Dendritic cell treated with granulocyte-macrophage colony-stimulating factor and Interleukin-4, amounts not matched to agents 40 ng/mL and 50 ng/mL, for 4 days (primary cell): ENCODE data around the gene SGSM1.
"Not testable (repeated sequence)": the region's sequence is repeated elsewhere in the genome, so short reads cannot be mapped to it uniquely, and the experiment has no call there.

Source experiments
- H3K27ac Mint-ChIP-seq: one replicate; pipeline ENCODE4 v1.8.0; 2022; ENCODE audit warnings: mild to moderate bottlenecking, mixed read lengths
- H3K27me3 Mint-ChIP-seq: one replicate; pipeline ENCODE4 v1.8.0; 2022; ENCODE audit warnings: mild to moderate bottlenecking, mixed read lengths
- H3K36me3 Mint-ChIP-seq: one replicate; pipeline ENCODE4 v1.8.0; 2022; ENCODE audit warnings: low read depth, mixed read lengths
- H3K4me1 Mint-ChIP-seq: one replicate; pipeline ENCODE4 v1.8.0; 2022; ENCODE audit warnings: low read depth, mixed read lengths
- H3K4me3 Mint-ChIP-seq: one replicate; pipeline ENCODE4 v1.8.0; 2022; ENCODE audit warnings: mild to moderate bottlenecking, moderate library complexity, mixed read lengths
- H3K9me3 Mint-ChIP-seq: one replicate; pipeline ENCODE4 v1.8.0; 2022; ENCODE audit warnings: mixed read lengths
- intact Hi-C: fragments of 100-400 bp; cut with micrococcal nuclease; formaldehyde crosslinking; loops from one replicate; pipeline ENCODE4 v1.15.0; 2022

The SGSM1 gene

DNA sequence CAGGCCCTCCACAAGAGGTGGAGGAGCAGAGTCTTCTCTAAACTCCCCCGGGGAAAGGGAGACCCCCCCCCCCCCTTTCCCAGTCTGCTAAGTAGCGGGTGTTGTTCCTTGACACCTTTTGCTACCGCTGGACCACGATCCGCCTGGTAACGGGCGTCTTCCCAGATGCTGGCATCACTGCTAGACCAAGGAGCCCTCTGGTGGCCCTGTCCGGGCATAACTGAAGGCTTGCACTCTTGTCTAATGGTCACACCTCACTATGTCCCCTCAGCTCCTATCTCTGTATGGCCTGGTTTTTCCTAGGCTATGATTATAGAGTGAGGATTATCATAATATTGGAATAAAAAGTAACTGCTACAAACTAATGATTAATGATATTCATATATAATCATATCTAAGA, 31.5 kb downstream of the SGSM1 start:
- H3K27me3 Mint-ChIP-seq, intact Hi-C loops, H3K27ac Mint-ChIP-seq, H3K9me3 Mint-ChIP-seq, H3K4me3 Mint-ChIP-seq, H3K4me1 Mint-ChIP-seq, H3K36me3 Mint-ChIP-seq: not testable (repeated sequence)

DNA sequence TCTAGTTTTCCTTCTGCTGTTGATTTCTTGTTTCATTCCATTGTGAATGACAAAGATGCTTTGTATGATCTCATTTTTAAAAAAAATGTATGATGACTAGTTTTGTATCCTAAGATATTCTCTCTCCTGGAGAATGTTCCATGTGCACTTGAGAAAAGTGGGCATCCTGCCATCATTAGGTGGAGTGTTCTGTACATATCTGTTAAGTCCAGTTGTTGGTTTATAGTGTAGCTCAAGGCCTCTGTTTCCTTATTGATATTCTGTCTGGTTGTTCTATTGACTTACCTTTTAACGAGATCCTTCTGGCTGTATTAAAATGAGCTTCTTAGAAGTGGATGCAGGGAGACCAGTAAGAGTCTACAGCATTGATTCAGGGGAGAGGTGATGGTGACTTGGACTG, 35.2 kb downstream of the SGSM1 start:
- no peaks in the 10 kb centered on the region for H3K36me3 Mint-ChIP-seq
- H3K9me3 Mint-ChIP-seq: no peaks in the 10 kb centered on the region
- peaks cover 7% of the 10 kb centered on the region for H3K4me1 Mint-ChIP-seq
- H3K4me3 Mint-ChIP-seq: no peak overlapping the region
- intact Hi-C loops: no loop called here
- no peak overlapping the region for H3K27ac Mint-ChIP-seq
- peaks cover 8% of the 10 kb centered on the region for H3K27me3 Mint-ChIP-seq

DNA sequence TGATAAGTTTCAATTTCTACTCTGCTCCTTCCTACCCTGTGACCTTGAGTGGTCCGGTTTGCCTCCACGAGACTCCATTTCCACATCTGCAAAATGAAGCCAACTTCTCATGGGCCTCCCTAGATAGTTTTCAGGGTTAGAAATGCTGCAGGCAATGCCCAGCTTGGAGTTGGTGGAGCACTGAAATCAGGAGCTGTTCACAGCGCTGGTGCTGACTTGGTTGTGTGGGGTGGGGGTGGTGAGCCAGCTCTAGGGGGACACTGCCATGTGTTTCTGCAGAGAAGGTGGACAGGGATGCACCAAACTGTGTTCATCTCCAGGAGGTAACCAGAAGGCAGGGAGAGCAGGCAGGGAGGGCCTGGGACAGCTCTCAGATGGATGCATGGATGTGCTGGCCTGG, 37.0 kb downstream of the SGSM1 start:
- intact Hi-C loops: no loop called here
- H3K27ac Mint-ChIP-seq: no peak overlapping the region
- H3K27me3 Mint-ChIP-seq: peaks cover 10% of the 10 kb centered on the region
- no peaks in the 10 kb centered on the region for H3K9me3 Mint-ChIP-seq
- no peaks in the 10 kb centered on the region for H3K36me3 Mint-ChIP-seq
- H3K4me3 Mint-ChIP-seq: no peak overlapping the region
- H3K4me1 Mint-ChIP-seq: peaks cover 7% of the 10 kb centered on the region

DNA sequence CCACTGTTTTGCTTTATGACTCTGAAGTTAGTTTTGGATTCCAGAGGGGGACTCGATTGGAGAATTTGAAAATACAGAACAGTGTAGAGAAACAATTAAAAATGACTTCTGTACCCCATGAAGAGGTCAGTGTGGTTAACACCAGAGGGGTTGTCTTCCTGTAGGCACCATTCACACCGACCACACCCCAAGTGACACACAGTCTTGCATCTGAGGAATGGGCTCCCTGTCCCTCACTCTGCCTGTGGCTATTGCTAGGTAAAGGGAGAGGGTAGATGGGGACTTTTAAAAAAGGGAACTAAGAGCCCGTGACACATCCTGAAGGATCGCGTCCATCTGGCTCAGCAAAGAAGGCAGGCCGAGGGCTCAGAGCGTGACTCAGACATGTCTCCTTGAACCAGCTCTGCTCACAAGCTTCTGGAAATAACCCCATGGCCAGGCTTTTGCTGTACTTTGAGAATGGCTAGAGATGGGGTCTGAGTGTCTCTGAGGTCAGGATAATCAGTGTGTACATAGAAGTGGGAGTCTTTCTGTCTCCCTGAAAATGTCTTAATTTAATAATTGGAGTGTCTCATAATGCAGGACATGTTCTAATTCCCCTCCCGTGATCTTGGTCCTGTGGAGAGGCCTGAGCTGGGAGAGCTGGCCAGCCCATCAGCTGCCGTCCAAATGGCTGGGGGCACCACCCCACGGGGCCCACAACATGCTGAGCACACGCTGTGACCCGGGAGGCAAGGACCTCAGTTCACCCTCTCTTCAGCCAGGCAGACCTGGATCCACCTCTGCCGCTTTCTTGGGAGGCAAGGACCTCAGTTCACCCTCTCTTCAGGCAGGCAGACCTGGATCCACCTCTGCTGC, 39.3 kb downstream of the SGSM1 start:
- no peak overlapping the region for H3K27ac Mint-ChIP-seq
- H3K27me3 Mint-ChIP-seq: peaks cover 10% of the 10 kb centered on the region
- H3K36me3 Mint-ChIP-seq: no peaks in the 10 kb centered on the region
- H3K4me1 Mint-ChIP-seq: peaks cover 7% of the 10 kb centered on the region
- intact Hi-C loops: no loop called here
- H3K4me3 Mint-ChIP-seq: no peak overlapping the region
- H3K9me3 Mint-ChIP-seq: no peaks in the 10 kb centered on the region

DNA sequence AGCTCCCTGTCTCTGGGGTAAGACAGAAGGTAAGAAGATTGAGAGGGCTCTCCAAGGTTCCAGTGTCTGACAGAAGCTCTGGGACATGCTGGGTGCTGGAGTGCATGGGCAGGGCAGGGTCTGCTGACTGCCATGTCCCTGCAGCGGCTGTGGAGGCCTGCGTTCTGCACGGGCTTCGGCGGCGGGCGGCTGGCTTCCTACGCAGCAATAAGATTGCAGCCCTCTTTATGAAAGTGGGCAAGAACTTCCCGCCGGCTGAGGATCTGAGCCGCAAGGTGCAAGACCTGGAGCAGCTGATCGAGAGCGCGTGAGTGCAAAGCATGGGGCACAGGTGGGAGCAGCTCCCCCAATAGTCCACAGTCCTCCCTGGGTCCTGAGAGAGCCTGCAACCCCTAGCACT, 41.5 kb downstream of the SGSM1 start:
- no peak overlapping the region for H3K27ac Mint-ChIP-seq
- no peaks in the 10 kb centered on the region for H3K36me3 Mint-ChIP-seq
- H3K9me3 Mint-ChIP-seq: no peaks in the 10 kb centered on the region
- peaks cover 10% of the 10 kb centered on the region for H3K27me3 Mint-ChIP-seq
- H3K4me3 Mint-ChIP-seq: no peak overlapping the region
- peaks cover 7% of the 10 kb centered on the region for H3K4me1 Mint-ChIP-seq
- intact Hi-C loops: no loop called here

DNA sequence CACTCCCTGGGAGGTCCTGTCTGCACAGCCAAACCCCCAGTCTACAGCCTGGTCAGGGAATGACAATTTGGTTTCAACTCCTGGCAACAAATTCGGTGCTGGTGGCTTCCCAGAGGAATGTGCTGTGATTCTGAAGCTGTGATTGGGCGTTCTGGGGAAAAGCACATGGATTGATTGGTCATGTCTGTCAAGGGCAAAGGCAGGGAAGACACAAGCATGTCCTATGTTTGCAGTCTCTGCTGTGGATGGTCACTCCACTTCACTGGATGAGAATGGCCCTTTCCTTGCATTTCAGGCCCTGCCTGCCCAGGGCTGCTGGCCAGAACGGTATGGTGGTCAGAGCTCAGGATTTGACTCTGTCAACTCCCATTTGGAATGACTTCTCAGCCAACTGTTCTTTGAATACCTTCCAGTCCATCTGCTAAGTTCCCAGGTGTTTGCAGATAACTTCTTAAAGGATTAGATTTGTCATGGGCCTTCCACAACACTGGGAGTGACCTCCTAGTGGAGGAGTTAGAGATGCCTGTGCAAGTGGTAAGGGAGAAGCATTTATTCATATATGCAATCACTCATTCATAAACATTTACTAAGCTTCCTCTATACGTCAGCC, 42.7 kb downstream of the SGSM1 start:
- no peak overlapping the region for H3K27ac Mint-ChIP-seq
- peaks cover 7% of the 10 kb centered on the region for H3K4me1 Mint-ChIP-seq
- H3K27me3 Mint-ChIP-seq: peaks cover 10% of the 10 kb centered on the region
- H3K36me3 Mint-ChIP-seq: no peaks in the 10 kb centered on the region
- H3K9me3 Mint-ChIP-seq: no peaks in the 10 kb centered on the region
- H3K4me3 Mint-ChIP-seq: no peak overlapping the region
- intact Hi-C loops: no loop called here

DNA sequence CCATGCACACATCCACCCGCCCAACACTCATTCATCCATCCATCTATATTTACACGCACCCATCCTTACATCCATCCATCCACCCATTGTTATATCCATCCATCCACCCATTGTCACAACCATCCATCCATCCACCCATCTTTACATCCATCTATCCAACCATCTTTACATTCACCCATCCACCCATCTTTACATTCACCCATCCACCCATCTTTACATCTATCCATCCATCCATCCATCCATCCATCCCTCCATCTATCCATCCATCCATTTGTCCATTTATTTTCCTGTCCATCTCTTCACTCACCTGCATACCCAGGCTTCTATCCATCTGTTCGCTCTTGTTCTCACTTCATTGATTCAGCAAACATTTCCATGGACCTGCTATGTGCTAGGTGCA, 49.8 kb downstream of the SGSM1 start:
- H3K36me3 Mint-ChIP-seq: no peaks in the 10 kb centered on the region
- intact Hi-C loops: no loop called here
- H3K27ac Mint-ChIP-seq: no peak overlapping the region
- no peaks in the 10 kb centered on the region for H3K9me3 Mint-ChIP-seq
- H3K27me3 Mint-ChIP-seq: no peaks in the 10 kb centered on the region
- H3K4me1 Mint-ChIP-seq: no peaks in the 10 kb centered on the region
- no peak overlapping the region for H3K4me3 Mint-ChIP-seq

DNA sequence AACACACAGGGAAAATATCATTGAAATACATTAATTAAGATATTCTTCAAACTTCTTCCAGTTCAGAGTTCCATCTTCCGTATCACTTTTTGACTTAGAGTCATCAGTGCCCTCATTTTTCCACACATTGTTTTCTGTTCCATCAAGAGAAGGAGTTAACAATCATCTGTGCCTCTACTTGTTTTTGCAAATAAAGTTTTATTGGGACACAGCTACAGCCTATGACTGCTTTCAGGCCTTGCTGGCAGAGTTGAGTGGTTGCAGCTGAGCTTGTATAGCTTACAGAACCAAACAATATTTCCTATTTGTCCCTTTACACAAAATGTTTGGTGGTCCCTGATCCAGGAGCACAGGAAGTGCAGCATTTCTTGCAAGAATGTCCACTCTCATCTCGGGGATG, 51.6 kb downstream of the SGSM1 start:
- intact Hi-C loops: no loop called here

DNA sequence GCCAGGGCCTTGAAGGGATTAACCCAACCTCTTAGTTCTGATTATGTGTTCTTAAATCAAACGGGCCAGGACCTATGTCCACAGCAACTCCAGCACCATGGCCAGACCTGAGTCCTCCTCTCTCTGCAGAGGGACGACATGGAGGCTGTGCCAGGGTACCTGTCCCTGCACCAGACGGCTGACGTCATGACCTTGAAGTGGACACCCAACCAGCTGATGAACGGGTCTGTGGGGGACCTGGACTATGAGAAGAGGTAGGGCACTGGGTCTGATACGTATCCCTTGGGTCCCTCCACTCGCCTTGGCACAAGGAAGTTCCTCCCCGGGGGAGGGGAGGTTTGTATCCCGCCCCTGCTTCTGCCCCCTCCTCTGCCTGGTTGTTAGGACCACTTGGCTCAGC, 53.6 kb downstream of the SGSM1 start:
- Mint-ChIP-seq H3K27me3 (no peaks in the 10 kb centered on the region), H3K27ac (no peak overlapping the region), H3K36me3 (no peaks in the 10 kb centered on the region), H3K4me1 (no peaks in the 10 kb centered on the region), H3K4me3 (no peak overlapping the region), H3K9me3 (no peaks in the 10 kb centered on the region)
- intact Hi-C loops: no loop called here

More for the DNA sequence above, 51.6 kb downstream of the SGSM1 start:
- Mint-ChIP-seq H3K36me3 (no peaks in the 10 kb centered on the region), H3K27me3 (no peaks in the 10 kb centered on the region), H3K4me3 (no peak overlapping the region), H3K27ac (no peak overlapping the region), H3K9me3 (no peaks in the 10 kb centered on the region), H3K4me1 (no peaks in the 10 kb centered on the region)

DNA sequence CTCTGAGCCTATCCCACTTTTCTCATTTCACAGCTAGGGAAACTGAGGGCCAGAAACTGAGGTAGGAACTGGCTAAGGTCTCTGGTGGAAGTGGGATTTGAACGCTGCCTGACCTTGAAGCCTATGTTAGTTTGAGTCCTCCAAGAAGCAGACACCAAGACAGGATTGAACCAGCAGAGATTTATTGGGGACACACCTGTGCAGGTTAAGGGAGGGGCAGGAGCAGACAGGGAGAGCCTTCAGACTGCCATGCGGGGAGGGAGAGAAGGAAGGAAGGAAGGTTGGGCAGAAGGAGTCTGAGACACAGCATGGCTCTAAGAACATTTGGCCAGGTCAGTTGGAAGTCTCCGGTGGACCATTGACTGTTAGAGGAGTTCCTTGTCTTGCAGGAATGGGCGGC, 59.5 kb downstream of the SGSM1 start:
- Mint-ChIP-seq H3K27ac (no peak overlapping the region), H3K27me3 (peaks cover 1% of the 10 kb centered on the region), H3K36me3 (no peaks in the 10 kb centered on the region), H3K9me3 (no peaks in the 10 kb centered on the region), H3K4me3 (no peak overlapping the region), H3K4me1 (no peaks in the 10 kb centered on the region)
- intact Hi-C loops: no loop called here

DNA sequence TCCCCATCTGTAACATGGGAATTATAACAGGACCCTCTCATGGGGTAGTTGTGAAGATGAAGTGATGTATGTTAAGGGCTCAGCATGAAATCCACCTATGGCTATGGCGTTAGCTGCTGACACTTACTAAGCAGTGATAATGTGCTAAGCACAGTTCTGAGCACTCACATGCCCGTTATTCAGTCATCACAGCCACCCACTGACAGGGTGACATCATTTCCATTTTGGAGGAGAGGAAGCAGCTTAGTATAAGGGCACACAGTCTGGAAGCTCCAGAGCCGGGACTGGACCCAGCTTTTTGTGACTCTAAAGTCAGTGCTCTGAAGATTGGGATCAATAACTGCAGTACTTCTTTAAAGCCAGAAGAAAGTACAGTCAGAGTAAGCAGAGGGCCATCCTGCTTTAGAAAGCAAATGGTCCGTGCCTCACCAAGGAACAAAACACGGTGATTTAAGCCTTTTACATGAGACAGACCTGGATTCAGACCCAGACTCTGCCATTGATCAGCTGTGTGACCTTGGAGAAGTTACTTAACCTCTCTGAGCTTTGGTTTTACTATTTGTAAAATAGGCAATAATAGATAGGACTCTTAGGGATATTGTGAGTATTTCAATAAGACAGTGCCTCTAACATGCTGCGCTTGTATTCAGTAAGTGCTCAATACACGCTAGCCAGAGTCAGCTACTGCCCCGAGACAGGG, 61.5 kb downstream of the SGSM1 start:
- intact Hi-C loops: no loop called here
- Mint-ChIP-seq H3K9me3 (no peaks in the 10 kb centered on the region), H3K27me3 (peaks cover 1% of the 10 kb centered on the region), H3K4me1 (no peaks in the 10 kb centered on the region), H3K4me3 (no peak overlapping the region), H3K27ac (no peak overlapping the region), H3K36me3 (no peaks in the 10 kb centered on the region)

DNA sequence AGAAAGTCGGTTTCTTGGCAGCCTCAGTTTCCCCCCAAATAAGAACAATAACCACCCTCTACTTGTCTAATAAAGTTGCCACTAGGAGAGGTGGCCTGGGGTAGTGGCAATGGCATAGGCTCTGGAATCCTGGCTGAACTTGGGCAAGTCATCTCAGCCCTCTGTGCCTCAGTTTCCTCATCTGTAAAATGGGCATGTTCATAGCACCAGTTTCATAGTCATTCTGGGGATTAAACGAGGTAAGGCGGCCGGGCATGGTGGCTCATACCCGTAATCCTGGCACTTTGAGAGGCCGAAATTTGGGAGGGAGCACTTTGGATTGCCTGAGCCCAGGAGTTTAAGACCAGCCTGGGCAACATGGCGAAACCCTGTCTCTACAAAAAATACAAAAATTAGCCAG, 63.0 kb downstream of the SGSM1 start:
- intact Hi-C loops: no loop called here
- Mint-ChIP-seq H3K36me3 (no peaks in the 10 kb centered on the region), H3K4me1 (no peaks in the 10 kb centered on the region), H3K4me3 (no peak overlapping the region), H3K27ac (no peak overlapping the region), H3K9me3 (no peaks in the 10 kb centered on the region), H3K27me3 (peaks cover 1% of the 10 kb centered on the region)

DNA sequence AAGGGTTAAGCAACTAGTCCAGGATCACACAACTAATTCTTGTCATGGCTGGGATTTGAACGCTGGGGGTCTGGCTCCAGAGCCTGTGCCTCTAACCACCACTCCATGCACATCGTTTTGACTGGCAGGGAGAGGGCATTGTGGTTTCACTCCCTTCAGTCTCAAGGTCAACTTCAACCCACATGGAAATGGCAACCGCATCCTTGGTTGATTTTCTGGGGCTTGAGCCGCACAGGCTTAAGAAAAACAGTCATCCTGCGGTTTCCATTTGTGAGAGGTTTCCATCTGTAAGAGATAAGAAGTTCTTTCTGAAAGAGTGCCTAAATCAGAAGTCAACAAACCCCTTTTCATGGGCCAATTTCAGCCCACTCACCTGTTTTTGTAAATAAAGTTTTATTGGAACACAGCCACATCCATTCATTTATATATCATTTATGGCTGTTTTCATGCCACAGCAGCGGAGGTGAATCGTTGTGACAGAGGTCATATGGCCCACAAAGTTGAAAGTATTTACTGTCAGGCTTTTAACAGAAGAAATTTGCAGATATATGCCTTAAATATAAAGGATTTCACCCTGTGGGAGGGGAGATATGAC, 65.7 kb downstream of the SGSM1 start:
- intact Hi-C loops: no loop called here
- H3K27ac Mint-ChIP-seq: no peak overlapping the region
- no peaks in the 10 kb centered on the region for H3K36me3 Mint-ChIP-seq
- no peak overlapping the region for H3K4me3 Mint-ChIP-seq
- no peaks in the 10 kb centered on the region for H3K4me1 Mint-ChIP-seq
- peaks cover 2% of the 10 kb centered on the region for H3K9me3 Mint-ChIP-seq
- no peaks in the 10 kb centered on the region for H3K27me3 Mint-ChIP-seq

DNA sequence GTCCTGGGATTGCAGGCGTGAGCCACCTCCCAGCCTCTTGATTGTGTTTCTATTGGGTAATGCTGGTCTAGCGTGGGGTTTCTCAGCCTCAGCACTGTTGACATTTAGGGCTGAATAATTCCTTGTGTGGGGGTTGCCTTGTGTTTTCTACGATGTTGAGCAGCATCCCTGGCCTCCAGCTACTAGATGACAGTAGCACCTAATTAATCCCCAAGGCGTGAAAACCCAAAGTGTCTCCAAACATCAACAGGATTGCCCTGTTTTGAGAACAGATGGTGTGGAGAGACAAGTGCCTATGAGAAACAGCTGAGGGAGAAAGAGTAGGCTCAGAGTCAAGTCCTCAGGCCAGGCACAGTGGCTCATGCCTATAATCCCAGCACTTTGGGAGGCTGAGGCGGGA, 67.2 kb downstream of the SGSM1 start:
- H3K27ac Mint-ChIP-seq: no peak overlapping the region
- H3K36me3 Mint-ChIP-seq: no peaks in the 10 kb centered on the region
- no peaks in the 10 kb centered on the region for H3K4me1 Mint-ChIP-seq
- peaks cover 5% of the 10 kb centered on the region for H3K9me3 Mint-ChIP-seq
- H3K4me3 Mint-ChIP-seq: no peak overlapping the region
- intact Hi-C loops: no loop called here
- H3K27me3 Mint-ChIP-seq: no peaks in the 10 kb centered on the region
